Stimulated activated CD4-positive, alpha-beta T cell treated with anti-CD3 and anti-CD28 coated beads, Interleukin-4, amount 100 ng/mL, for 4 hours (primary cell): ENCODE data around the gene PACSIN1.
A peak's percentile ranks its signal among the peaks of the same experiment; 100 is the strongest.

Experiments
- DNase-seq, 2 experiments: peaks; one replicate each; pipeline ENCODE4 v3.0.0-alpha.2; 2020

PACSIN1 gene

DNA sequence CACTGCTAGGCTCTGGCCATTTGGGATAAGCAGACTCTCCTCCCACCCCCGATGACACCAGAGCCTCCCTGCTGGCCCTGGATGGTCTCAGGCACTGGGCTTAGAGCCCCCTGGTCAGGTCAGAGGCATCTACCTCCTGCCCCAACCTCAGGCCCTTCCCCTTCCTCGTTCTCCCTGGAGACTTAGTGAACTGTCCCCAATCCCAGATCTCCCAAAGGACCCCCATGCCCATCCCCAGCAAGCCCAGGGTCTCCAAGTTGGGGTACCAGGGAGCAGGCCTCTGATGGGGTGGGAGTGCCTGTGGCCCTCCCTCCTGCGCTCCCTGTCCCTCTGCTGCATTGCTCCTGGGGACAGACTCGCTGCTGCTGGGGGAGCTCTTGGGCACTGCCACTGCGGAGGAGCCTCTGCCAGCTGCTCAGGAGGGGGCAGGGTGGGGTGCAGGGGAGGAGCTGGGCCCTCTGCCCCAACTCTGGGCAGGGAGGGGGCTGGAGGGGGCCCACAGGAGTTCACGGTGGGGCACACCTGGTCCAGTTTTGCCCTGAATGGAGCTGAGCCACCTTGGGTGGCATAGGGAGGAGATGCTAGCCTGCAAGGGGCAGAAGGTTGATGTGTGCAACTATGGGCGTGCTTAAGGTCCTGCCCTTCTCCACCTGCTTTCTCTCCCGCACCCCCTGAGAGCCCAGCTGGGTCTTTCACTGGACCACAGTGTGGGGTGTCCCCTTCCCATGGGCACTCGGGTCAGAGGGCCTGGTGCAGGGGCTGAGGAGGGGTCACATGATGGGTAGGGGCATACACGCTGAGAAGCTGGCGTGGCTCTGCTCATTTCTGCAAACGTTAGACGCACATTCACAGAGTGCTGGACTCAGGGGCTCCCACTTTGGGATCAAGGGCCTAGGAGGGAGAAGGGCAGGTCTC is 49.9 kb downstream of the PACSIN1 start:
- DNase-seq = no peak

DNA sequence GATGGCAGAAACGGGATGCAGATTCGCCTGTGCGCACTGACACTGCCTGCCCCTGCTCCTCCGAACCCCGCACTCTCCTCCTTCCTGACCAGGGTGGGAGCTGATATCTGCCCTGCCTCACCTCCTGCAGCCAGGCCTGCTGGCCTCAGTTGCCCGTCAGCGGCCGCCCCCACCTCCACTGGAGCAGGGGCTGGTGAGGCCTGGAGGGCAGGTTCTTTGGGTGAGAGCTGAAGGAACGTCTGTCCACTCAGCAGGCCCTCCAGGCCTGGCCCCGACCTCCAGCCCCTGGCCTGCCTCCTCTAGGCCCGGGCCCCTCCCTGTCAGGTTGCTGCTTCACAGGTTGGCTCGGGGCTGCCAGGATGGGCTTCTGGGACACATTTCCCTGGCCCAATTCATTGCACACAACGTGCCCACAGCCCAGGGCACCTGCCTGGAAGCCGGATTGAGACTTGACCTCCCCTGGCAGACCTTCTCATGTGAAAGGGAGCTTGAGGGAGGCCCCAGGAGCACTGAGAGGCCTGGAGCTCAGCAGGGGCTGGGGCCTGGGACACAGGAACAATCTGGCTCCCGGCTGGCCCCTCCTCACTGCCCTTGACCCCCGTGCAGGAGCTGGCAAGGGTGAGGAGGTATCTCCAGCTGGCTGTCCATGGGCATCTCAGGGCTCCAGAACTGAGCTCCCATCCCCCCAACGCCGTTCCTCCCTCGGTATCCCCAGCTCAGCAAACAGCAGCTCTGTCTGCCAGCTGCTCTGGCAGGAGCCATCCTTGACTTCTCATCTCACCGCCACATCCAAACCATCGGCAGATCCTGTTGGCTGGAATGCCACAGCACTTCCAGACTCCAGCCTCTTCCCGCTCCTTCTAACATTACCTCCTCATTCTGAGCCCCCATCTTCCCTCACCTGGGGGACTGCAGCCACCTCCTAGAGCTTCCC is 50.8 kb downstream of the PACSIN1 start:
- no peak for DNase-seq

DNA sequence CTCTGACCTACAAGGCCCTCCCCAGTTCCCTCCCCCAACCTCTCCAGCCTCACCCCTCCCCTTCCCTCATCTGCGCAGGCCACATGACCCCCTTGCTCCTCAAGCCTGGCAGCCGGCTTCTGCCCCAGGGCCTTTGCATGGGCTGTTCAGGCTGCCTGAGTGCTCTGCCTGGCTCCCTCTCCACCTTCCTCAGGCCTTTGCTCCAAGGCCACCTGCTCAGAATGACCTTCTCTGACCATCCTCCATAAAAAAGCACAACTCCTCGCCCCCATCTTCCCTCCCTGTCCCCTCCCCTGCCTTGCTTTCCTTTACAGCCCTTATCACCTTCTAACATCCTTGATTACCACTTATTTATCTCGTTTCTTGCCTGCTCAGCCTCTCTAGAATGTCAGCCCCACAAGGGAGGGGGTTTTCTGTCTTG is 51.6 kb downstream of the PACSIN1 start:
- no peak for DNase-seq

DNA sequence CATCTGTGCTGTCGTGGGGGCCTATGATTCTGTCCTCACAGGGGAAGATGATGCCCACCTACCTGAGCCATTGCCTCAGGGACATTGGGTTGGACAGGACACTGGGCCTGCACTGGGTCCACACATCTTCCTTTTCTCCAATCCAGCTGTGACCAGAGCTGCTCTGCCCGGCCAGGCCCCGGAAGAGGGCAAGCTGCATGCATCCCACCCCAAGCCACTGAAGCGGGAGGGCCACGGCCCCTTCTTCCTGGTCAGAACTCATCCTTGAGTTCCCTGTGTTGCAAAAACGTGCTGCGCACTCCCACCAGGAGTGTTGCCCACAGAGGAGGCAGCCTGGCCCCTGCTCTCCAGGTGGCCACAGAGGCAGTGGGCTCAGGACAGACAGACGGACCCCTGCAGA is 52.1 kb downstream of the PACSIN1 start:
- no peak for DNase-seq

DNA sequence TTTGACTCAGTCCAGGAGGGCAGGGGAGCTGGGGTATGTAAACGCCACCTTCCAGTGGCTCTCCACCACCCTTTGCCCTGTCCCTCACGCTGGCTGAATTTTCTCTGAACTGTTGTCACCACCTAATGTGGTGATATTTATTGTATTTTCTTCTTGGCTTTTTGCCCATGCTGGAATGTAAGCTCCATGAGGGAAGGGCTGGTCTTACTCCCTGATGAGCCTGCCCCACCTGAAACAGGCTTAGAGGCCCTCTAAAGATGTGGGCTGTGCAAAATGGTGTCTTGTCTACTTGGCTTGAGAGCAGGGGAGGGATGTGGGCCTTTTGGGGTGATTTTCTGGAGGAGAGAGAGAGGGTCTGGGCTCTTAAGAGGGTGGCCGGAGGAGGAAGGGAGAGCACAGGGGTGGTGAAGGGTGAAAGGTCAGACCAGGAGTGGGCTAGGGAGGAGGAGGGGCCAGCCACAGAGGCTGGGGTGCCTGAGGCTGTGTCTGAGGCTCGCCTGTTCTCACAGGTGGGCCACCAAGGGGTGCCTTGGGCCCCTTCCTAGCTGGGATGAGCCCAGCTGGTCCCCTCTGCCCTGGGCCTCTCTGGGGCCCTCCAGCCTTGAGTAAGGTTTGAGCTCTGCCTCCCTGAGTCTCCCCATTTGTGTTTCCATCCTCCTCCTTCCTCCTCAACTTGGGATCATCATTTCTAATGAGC is 52.9 kb downstream of the PACSIN1 start:
- DNase-seq = no peak

DNA sequence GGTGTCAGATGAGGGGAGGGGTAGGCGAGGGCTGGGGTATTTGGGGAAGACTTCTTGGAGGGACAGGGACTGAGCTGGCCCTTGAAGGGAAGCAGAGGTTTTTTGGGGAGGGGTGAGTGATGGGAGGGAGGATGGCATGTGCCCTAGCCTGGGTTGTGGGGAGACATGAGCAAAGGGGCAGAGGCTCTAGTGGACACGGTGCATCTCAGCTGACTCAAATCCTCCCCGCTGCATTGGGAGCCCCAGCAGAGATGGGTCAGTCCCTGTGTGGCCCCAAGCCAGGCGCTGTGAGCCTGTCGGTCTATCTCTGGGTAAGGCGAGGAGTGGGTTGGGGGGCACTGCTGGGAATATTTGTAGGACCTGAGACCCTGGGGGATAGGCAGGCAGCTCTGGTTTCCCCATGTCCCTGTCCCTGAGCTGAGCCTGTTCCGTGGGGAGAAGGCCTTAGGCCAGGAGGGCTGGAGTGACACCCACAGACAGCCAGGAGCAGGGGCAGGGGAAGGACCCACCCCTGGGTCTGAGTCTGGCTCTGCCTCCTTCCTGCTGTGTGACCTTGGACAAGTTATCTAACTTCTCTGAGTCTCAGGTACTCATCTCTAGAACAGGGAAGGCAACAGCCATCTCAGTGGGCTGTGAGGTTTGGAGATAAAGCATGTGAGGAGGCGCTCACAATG is 54.2 kb downstream of the PACSIN1 start:
- DNase-seq = no peak

DNA sequence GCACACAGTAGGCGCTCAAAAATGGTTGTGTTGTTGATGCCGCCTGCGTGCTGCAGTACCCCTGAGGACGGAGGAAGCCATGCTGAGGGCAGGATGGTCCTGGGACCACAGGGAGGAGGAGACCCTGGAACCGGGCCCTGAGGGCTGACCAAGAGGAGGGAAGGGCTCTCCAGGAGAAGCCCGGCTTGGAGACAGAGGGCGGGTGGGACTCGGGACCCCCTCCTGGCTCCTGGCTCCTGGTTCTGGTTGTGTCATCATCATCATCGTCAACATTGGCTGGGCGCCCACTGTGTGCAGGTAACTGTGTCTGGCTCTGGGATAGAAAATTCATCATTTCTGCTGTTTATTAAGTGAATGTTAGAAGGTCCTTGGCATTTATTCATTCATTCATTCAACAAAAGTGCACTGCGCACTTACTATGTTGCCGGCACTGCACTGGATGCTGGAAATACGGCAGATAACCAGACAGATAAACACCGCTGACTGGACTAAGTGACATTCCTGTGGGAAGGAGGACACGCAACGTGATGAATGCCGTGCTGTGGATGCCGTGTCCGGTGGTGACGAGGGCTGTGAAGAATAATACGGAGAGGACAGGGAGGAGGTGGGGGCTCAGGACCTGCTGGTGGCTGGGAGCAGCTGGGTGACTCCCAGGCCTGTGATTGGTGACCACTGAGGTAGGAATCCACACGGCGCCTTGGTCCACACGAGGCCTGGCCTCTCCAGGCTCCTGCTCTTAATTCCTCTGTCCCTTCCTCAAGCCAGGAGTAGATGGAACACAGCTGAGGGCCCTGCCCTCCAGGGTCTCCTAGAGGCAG is 55.0 kb downstream of the PACSIN1 start:
- no peak for DNase-seq

DNA sequence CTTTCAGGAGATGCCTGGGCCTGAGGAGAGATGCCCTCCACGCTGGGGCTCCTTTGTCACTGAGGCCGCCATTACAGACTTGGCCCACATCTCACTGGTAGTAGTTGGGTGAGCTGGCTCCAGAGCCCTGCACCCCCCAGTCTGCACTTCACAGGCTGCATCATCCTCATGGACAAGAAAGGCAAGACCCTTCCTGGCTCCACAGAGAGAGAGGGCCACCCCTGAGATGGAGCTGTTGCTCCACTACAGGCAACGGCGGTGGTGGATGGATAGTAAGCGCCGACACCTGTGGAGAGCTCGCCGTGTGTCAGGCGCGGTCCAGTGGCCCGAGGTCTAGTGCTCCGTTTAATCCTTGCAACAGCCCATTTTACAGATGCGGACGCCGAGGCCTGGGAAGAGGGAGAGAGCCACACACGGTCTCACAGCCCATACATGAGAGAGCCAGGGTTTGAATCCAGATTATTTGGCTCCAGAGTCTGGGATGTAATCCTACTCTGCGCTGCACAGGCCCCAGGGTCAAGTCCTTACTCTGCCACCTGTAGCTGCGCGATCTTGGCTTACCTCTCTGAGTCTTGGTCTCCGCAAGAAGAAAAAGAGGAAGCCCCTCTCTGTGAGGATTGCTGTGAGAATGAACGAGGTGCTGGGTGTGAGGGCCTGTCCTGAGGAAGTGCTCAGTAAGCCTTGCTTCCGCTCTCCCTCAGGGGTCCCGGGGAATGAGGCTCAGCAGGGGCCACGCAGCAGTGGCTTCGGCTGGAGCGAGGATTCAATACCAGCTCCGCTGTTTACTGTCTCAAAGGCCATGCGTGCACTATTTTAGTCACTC is 55.8 kb downstream of the PACSIN1 start:
- no peak for DNase-seq

DNA sequence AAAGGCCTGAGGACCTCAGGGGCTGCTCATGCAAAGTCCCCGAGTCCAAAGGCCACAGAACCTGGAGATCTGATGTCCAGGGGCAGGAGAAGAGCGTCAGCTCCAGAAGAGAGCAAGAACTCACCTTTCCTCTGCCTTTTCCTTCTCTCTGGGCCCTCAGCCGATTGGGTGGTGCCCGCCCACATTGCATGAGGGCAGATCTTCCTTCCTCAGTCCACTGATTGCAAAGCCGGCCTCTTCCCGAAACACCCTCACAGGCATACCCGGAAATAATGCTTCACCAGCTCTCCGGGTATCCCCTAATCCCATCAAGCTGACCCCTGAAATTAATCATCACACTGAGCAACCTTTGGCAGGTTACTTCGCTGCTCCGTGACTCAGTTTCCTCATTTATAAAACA is 56.9 kb downstream of the PACSIN1 start:
- DNase-seq = no peak

DNA sequence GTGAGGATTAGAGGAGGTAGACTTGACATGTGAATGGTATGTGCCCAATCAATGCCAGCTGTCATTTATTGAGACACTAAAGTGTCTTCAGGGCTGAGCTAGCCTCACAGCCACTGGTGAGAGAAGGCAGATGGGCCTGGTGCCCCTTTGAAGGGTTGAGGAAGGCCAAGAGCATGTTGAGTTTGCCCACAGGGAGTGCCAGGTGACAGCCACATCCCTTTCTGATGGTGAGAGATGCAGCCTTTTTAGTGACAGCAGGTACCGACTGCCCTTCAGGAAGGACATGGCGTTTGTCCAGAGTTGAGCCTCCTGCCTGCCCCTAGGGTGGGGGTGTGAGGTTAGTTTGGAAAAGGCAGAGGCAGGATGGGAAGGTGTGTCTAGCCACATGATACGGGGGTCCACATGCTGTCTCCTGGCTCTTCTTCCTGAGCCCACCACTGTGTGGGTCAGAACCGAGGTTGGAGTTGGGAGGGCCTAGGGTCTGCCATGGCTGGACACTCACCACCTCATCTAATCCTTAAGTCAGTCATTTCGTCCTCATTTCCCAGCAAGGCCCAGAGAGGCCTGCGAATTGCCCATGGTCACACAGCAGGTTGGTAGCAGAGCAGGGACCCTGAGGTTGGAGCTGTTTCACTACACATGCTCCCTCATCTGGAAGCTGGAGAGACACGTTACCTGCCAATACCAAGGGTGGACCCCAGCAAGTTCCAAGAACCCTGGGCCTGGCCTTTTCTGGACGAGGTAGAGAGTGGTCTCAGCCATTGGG is 57.7 kb downstream of the PACSIN1 start:
- DNase-seq = no peak

DNA sequence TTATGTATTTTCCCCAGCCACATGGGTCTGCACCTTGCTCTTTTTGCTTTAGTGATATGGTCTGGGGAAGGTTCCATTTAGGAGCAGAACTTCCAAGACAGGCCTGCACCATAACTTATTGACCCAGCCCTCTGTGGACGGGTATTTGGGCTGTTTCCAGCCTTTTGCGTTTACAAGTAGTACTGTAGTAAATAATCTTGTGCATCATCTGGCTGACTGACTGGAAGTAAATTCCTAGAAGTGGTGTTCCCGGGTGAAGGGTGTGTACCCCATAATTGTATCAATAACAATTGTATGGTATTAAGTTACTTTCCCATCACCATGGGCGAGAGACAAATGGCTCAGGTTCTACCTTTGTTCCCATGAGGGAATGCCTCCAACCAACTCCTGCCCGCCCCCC is 58.6 kb downstream of the PACSIN1 start:
- DNase-seq = no peak

DNA sequence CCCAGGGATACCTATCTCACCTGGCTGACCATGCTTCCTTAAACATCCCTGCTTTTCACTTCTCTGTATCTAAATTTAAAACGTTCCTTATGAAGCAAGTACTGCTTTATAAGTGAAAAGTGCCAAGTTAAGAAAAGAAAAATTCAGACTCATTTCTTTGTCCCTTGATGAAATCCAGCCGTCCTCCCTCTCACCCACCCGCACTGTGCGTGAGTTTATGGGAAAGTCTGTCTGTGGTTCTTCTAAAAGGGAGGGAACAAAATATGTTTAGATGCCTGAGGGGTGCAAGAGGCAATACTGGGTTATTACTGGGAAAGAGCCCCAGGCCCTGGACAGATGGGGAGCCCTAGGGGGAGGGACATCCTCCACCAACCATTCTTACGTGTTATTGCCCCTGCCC is 59.1 kb downstream of the PACSIN1 start:
- DNase-seq = no peak

DNA sequence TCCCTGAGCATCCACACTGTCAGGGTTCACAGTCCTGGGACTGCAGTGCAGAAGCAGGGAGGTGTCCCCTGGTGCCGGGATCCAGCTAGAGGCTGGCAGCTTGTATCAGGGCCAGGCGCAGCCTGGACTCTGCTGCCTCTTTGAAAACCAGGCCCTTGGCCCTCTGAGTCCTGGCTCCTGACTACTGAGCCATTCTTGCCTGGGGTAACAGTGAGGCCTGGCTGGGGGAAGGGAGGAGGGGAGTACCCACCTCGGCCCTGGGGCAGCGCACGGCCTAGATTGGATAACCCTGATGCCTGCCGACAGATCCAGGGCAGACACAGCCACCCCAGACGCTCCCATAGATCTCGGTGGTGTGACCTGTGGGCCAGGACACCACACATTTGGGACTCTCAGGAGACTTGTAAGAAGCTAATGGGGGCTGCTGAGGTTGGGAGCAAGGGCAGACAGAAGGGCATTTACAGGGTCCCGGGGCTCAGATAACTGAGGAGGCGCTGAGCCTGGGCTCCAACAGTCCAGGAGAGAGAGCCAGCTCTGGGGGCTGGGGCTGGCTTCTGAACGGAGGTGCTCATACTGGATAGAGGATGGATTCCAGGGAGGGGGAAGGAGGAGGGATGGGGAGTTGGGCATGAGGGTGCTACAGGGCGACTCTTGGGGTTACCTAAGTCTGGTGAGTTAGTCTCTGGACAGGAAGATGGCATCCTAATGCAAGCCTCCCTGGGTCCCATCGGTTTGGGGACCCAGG is 59.7 kb downstream of the PACSIN1 start:
- DNase-seq = no peak

DNA sequence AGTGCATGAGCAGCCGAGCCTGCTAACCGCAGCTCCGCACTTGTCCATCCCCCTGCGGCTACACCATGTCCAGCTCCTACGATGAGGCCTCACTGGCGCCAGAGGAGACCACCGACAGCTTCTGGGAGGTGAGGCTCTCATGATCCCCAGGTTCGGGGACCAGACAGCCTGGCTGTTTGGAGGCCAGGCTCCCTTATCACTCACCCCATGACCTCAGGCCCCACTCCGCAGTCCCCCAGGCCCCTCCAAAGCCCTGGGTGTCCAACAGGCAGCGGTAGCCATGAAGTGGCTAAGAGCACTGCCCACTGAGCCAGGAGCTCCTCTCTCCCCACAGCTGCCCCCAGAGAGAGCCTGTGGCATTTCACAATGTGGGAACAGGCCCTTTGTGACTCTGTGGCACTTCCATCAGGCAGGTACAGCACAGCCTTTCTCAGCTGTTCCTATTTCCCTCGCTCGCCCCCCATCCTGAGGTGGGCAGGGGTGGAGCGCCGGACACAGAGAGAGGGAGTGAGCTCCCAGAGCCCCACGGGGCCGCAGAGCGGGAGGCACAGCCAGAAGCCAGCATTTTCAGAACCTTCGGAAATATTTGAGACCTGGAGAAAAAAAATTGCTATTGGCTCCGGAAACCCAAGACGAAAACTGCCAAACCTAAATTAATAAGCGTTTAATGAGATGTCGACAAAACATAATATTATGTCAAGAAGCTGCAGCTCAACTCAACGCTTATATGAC is 60.5 kb downstream of the PACSIN1 start:
- DNase-seq = no peak

DNA sequence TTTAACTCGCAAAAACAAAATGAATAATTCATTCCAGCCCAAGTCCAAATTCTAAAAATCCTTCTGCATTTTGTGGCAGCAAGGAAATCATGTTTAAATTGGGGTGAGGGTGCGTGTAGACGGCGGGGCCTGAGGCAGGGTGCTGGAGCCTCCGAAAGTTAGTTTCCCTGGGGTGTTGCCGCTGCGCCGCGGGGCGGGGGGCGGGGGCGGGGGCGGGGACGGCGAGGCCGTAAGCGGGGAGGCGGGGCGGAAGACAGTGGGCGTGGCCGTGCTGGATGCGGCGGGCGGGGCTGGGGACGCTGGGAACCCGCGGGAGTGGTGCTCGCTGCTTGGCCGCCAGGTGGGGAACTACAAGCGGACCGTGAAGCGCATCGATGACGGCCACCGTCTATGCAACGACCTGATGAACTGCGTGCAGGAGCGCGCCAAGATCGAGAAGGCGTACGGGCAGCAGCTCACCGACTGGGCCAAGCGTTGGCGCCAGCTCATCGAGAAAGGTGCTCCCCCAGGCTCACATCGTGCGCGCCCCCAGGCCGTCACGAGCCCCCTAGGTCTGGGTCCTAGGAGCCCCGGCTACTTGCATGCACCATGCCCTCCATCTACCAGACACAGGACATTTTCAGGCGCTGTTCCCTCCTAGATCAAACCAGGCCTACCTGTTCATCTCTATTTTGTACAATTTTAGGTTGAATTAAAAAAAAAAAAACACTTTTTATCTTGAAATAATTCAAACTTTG is 61.3 kb downstream of the PACSIN1 start:
- DNase-seq = peak; percentile 93 to 98

DNA sequence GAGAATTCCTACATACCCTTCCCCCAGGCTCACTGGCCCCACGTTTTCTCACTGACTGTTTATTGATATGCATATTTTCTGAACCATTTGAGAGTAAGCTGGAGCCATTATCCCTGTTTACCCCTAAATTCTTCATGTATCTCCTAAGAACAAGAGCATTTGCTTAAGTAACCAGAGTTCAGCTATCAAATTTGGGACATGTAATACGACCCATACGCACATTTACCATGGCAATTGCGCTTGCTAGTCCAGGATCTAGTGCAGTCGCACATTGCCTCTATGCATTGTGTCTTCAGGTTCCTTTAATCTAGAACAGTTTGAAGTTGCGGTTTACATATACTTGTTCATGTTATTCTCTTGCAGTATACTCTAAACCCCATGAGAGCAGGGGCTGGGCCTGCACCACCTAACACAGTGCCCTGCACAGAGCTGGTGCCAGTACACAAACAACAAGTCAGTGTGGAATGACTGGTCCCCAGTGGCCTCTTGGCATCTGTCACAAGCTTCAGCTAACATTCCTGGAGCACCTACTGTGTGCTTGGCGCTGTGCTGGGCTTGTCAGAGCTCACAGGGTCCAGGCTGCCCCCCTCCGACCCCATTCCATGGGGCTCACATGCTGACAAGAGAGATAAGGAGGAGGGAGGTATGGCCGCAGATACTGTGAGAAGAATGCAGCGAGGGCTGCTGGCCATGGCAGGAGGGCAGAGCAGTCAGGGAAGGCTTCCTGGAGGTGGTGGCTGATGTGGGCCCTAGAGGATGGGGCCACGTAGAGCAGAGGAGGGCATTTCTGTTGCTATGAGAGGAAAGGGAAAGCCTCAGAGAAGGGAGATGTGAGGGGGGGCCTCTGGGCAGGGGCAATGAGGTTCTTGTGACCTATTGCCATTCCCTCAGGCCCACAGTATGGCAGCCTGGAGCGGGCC is 62.1 kb downstream of the PACSIN1 start:
- no peak for DNase-seq
